ENCODE results near the gene ME1. TPM values are rescaled to one million over a fixed set of nuclear protein-coding genes. Genes with fewer than 3 reads are reported as not detected.

ME1 gene
- total and polyA plus RNA-seq, 2 experiments from 2014 or later: 19.0 to 19.7 TPM

DNA sequence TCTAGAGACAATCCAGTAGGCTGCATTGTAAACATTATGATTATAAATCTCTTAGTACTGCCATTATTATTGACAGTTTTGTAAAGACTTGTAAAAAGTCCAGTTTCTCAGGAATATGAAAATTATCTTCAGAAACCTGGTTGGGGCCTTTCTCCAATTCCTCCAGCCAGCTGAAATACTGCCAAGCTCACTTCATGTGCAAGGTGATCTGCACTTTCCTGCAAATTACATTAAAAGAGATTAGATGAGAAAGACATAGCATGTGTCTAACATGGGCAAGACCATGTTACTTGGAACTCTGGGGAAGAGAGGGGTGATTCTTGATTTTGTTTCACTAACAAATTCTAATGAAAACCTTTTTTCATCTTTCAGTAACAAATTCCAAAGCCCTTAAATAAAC is 261.7 kb downstream of the ME1 start:
- TF ChIP-seq, protein P1, sequence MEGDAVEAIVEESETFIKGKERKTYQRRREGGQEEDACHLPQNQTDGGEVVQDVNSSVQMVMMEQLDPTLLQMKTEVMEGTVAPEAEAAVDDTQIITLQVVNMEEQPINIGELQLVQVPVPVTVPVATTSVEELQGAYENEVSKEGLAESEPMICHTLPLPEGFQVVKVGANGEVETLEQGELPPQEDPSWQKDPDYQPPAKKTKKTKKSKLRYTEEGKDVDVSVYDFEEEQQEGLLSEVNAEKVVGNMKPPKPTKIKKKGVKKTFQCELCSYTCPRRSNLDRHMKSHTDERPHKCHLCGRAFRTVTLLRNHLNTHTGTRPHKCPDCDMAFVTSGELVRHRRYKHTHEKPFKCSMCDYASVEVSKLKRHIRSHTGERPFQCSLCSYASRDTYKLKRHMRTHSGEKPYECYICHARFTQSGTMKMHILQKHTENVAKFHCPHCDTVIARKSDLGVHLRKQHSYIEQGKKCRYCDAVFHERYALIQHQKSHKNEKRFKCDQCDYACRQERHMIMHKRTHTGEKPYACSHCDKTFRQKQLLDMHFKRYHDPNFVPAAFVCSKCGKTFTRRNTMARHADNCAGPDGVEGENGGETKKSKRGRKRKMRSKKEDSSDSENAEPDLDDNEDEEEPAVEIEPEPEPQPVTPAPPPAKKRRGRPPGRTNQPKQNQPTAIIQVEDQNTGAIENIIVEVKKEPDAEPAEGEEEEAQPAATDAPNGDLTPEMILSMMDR (IDR thresholded peaks at IDR 0.05; ENCODE audit: poor library complexity): no peak
- no peak for TF ChIP-seq EZH2phosphoT487 (IDR thresholded peaks at IDR 0.05; ENCODE audit: low read depth, severe bottlenecking, unreplicated experiment)

DNA sequence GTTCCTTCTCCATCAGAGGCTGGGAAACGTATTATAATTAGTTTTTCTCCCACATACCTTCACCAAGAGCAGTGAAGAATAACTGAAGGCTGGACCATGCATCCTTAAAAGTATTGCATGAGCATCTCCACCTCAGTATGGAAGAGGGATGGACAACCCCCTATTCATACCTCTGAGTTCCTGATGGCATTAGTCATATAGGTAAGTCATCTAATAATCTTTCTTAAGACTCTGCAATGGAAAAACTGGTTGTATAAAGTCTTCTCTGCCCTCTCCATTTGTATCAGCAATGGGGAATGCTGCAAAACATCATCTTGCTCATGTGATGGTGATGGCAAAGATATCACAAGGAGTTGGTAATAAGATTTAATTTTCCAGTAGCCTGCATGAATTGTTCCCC is 262.3 kb downstream of the ME1 start:
- Histone ChIP-seq H3K27me3 (no peaks in the 10 kb centered on the region), H3K36me3 (replicated peaks; ENCODE audit: insufficient read depth, low read depth) (peaks cover 14% of the 10 kb centered on the region), H3K4me1 (ENCODE audit: insufficient read depth) (no peaks in the 10 kb centered on the region), H3K27ac (no peak overlapping the region), H3K4me2 (no peak overlapping the region), H3K9me3 (ENCODE audit: low read depth) (no peaks in the 10 kb centered on the region), H3K4me3 (no peak overlapping the region), H4K20me1 (ENCODE audit: insufficient read depth, poor library complexity, severe bottlenecking) (no peaks in the 10 kb centered on the region), H3K9me2 (replicated peaks; ENCODE audit: insufficient read depth) (no peaks in the 10 kb centered on the region), H3K79me2 (no peaks in the 10 kb centered on the region), H2AFZ (no peak overlapping the region)
- WGBS (ENCODE audit: low lambda C conversion rate, missing lambda C conversion rate): 93% methylated on average over 1 of the region's 1 CpG
- TF ChIP-seq EZH2 (IDR thresholded peaks at IDR 0.05; ENCODE audit: borderline replicate concordance): no peak
- TF ChIP-seq, protein P1 (IDR thresholded peaks at IDR 0.05; ENCODE audit: poor library complexity): no peak
- no peak for TF ChIP-seq EZH2phosphoT487 (IDR thresholded peaks at IDR 0.05; ENCODE audit: low read depth, severe bottlenecking, unreplicated experiment)
- no peak for DNase-seq (ENCODE audit: low spot score)

More for the DNA sequence above, 261.7 kb downstream of the ME1 start:
- H3K4me2 ChIP-seq: no peak overlapping the region
- DNase-seq (ENCODE audit: low spot score): no peak
- peaks cover 14% of the 10 kb centered on the region for H3K36me3 ChIP-seq (replicated peaks; ENCODE audit: insufficient read depth, low read depth)
- H3K27ac ChIP-seq: no peak overlapping the region
- no peaks in the 10 kb centered on the region for H3K79me2 ChIP-seq
- no peaks in the 10 kb centered on the region for H3K9me3 ChIP-seq (ENCODE audit: low read depth)
- no peak overlapping the region for H3K4me3 ChIP-seq
- H3K9me2 ChIP-seq (replicated peaks; ENCODE audit: insufficient read depth): no peaks in the 10 kb centered on the region
- H4K20me1 ChIP-seq (ENCODE audit: insufficient read depth, poor library complexity, severe bottlenecking): no peaks in the 10 kb centered on the region
- H3K27me3 ChIP-seq: no peaks in the 10 kb centered on the region
- H3K4me1 ChIP-seq (ENCODE audit: insufficient read depth): no peaks in the 10 kb centered on the region
- no peak overlapping the region for H2AFZ ChIP-seq

DNA sequence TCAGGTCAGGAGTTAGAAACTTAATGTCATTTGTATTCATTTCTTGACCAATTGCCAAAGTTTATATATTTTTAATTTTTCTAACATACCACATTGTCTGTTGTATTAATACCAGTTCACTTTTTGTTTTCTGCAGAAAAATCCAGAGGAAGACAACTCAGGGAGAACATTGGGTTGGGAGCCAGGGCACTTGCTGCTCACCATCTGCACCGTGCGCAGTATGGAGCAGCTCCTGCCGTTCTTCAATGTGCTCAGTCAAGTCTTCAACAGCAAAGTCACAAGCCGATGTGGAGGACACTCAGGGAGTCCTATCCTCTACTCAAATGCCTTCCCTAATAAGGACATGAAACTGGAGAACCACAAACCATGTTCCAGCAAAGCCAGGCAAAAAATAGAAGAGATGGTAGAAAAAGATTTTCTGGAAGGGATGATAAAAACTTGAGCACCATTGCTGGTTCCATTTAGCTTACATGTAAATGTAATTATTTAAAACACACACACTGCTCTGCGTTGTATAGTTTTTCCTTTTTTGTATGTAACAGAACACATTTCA is 263.0 kb downstream of the ME1 start:
- whole genome bisulfite sequencing (ENCODE audit: low lambda C conversion rate, missing lambda C conversion rate): 95% methylated on average over 5 of the region's 5 CpGs
- Histone ChIP-seq H3K9me2 (replicated peaks; ENCODE audit: insufficient read depth) (no peaks in the 10 kb centered on the region), H3K27ac (no peak overlapping the region), H4K20me1 (ENCODE audit: insufficient read depth, poor library complexity, severe bottlenecking) (no peaks in the 10 kb centered on the region), H3K79me2 (no peaks in the 10 kb centered on the region), H3K4me2 (no peak overlapping the region), H3K4me1 (ENCODE audit: insufficient read depth) (no peaks in the 10 kb centered on the region), H3K4me3 (no peak overlapping the region), H3K36me3 (replicated peaks; ENCODE audit: insufficient read depth, low read depth) (peaks cover 8% of the 10 kb centered on the region), H2AFZ (no peak overlapping the region), H3K9me3 (ENCODE audit: low read depth) (no peaks in the 10 kb centered on the region), H3K27me3 (no peaks in the 10 kb centered on the region)
- DNase-seq (ENCODE audit: low spot score): no peak
- no peak for TF ChIP-seq EZH2phosphoT487 (IDR thresholded peaks at IDR 0.05; ENCODE audit: low read depth, severe bottlenecking, unreplicated experiment)
- TF ChIP-seq, protein P1 (IDR thresholded peaks at IDR 0.05; ENCODE audit: poor library complexity): no peak
- TF ChIP-seq EZH2 (IDR thresholded peaks at IDR 0.05; ENCODE audit: borderline replicate concordance): no peak

Other genes with a start within 250 kb of the ME1 start
- 92.8 and 106 TPM in 2 replicates for gene PGM3, start 237.8 kb downstream of the ME1 start, total RNA-seq
- 83.4 and 94.9 TPM in 2 replicates for gene PGM3, start 237.8 kb downstream of the ME1 start, polyA plus RNA-seq
- gene RWDD2A, start 237.7 kb downstream of the ME1 start, total RNA-seq: 6.2 and 6.5 TPM in 2 replicates
- 4.7 and 5.4 TPM in 2 replicates for gene RWDD2A, start 237.7 kb downstream of the ME1 start, polyA plus RNA-seq
- 36.2 and 39.3 TPM in 2 replicates for gene PRSS35, start 81.5 kb upstream of the ME1 start, total RNA-seq
- gene PRSS35, start 81.5 kb upstream of the ME1 start, polyA plus RNA-seq: 28.1 and 33.3 TPM in 2 replicates